DOHH2 (cell line): Measurements from ENCODE around the gene TSGA10.
"Not testable (repeated sequence)": the region's sequence is repeated elsewhere in the genome, so short reads cannot be mapped to it uniquely, and the experiment has no call there.

ENCODE experiments used
- H3F3A ChIP-seq: fragments of 200-600 bp; sonication (generic), shearing (Covaris generic); 2 replicates; pipeline ENCODE4 v1.6.0; 2016; ENCODE audit warnings: antibody characterized with exemption, mild to moderate bottlenecking; ENCODE audit not compliant: control insufficient read depth, insufficient read depth
- H3K27ac ChIP-seq: fragments of 200-600 bp; sonication (generic); 2 replicates; pipeline ENCODE4 v1.5.1; 2014; ENCODE audit warnings: low read depth, mild to moderate bottlenecking, low read length, moderate library complexity
- H3K27me3 ChIP-seq: fragments of 200-600 bp; sonication (generic); 2 replicates; pipeline ENCODE4 v1.6.1; 2014; ENCODE audit warnings: mild to moderate bottlenecking, low read length, mixed read lengths; ENCODE audit not compliant: control insufficient read depth
- H3K36me3 ChIP-seq: fragments of 200-600 bp; sonication (generic); 2 replicates; pipeline ENCODE4 v1.6.1; 2014; ENCODE audit warnings: mild to moderate bottlenecking, low read length, moderate library complexity, mixed read lengths; ENCODE audit not compliant: control insufficient read depth
- H3K4me1 ChIP-seq: fragments of 200-600 bp; sonication (generic); 2 replicates; pipeline ENCODE4 v1.6.1; 2014; ENCODE audit warnings: mild to moderate bottlenecking, low read length, mixed read lengths; ENCODE audit not compliant: control insufficient read depth
- H3K4me2 ChIP-seq: fragments of 200-600 bp; sonication (generic); 2 replicates; pipeline ENCODE4 v1.6.0; 2014; ENCODE audit warnings: mild to moderate bottlenecking, low read length, moderate library complexity
- H3K4me3 ChIP-seq: fragments of 200-600 bp; sonication (generic); 2 replicates; pipeline ENCODE4 v1.5.1; 2014; ENCODE audit warnings: mild to moderate bottlenecking, low read length, mixed read lengths
- H3K79me2 ChIP-seq: fragments of 200-600 bp; sonication (generic); 2 replicates; pipeline ENCODE4 v1.6.1; 2014; ENCODE audit warnings: mild to moderate bottlenecking, low read length, mixed read lengths; ENCODE audit not compliant: control insufficient read depth
- H3K9me2 ChIP-seq: fragments of 200-600 bp; sonication (generic); replicated peaks from 2 replicates; pipeline ENCODE4 v1.6.1; 2014; ENCODE audit warnings: mild to moderate bottlenecking, low read length, mixed read lengths; ENCODE audit not compliant: control insufficient read depth
- H3K9me3 ChIP-seq: fragments of 200-600 bp; sonication (generic); 2 replicates; pipeline ENCODE4 v1.6.1; 2014; ENCODE audit warnings: antibody characterized with exemption, low read length, mixed read lengths; ENCODE audit not compliant: control insufficient read depth, insufficient read depth
- H4K20me1 ChIP-seq: fragments of 200-600 bp; sonication (generic); 2 replicates; pipeline ENCODE4 v1.6.0; 2014; ENCODE audit warnings: low read depth, mild to moderate bottlenecking, antibody characterized with exemption, low read length, moderate library complexity; ENCODE audit not compliant: control insufficient read depth, insufficient read depth
- EZH2phosphoT487 ChIP-seq: fragments of 200-600 bp; sonication (generic); IDR thresholded peaks from 2 replicates; pipeline ENCODE4 v1.6.1; 2017; ENCODE audit warnings: borderline replicate concordance, mild to moderate bottlenecking, antibody characterized with exemption, low read length, moderate library complexity, mixed read lengths
- TF ChIP-seq, protein P1 (sequence below): fragments of 200-600 bp; sonication (generic); IDR thresholded peaks from one replicate; pipeline ENCODE4 v1.5.1; 2014; ENCODE audit warnings: antibody characterized with exemption, mild to moderate bottlenecking, low read depth, low read length; ENCODE audit not compliant: poor library complexity, severe bottlenecking

Gene TSGA10

DNA sequence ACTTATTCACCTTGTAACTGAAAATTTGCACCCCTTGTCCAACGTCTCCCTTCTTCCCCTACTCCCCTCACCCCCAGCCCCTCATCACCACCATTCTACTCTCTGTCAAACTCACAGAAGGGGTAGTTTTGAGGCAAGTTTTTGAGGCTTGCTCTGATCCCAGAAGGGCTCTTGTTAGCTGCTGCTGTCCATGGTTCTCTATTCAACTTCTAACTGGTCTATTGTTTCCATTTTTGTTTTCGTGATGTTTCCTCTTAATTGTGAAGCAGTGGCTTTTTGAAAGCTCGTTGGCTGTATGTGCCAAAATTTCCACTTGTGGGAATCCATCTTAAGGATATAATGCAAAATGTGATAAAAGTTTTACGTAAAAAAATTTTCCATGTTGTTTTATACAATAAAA is 126.2 kb downstream of the TSGA10 start:
- Histone ChIP-seq H3K36me3 (no peaks in the 10 kb centered on the region), H3K4me2 (no peak overlapping the region), H3K4me1 (no peaks in the 10 kb centered on the region), H4K20me1 (no peaks in the 10 kb centered on the region), H3K27me3 (no peaks in the 10 kb centered on the region), H3F3A (no peaks in the 10 kb centered on the region), H3K9me3 (no peaks in the 10 kb centered on the region), H3K79me2 (no peaks in the 10 kb centered on the region), H3K4me3 (no peak overlapping the region), H3K27ac (no peak overlapping the region), H3K9me2 (no peaks in the 10 kb centered on the region)
- TF ChIP-seq EZH2phosphoT487, result no peak
- TF ChIP-seq, protein P1, sequence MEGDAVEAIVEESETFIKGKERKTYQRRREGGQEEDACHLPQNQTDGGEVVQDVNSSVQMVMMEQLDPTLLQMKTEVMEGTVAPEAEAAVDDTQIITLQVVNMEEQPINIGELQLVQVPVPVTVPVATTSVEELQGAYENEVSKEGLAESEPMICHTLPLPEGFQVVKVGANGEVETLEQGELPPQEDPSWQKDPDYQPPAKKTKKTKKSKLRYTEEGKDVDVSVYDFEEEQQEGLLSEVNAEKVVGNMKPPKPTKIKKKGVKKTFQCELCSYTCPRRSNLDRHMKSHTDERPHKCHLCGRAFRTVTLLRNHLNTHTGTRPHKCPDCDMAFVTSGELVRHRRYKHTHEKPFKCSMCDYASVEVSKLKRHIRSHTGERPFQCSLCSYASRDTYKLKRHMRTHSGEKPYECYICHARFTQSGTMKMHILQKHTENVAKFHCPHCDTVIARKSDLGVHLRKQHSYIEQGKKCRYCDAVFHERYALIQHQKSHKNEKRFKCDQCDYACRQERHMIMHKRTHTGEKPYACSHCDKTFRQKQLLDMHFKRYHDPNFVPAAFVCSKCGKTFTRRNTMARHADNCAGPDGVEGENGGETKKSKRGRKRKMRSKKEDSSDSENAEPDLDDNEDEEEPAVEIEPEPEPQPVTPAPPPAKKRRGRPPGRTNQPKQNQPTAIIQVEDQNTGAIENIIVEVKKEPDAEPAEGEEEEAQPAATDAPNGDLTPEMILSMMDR, result no peak

DNA sequence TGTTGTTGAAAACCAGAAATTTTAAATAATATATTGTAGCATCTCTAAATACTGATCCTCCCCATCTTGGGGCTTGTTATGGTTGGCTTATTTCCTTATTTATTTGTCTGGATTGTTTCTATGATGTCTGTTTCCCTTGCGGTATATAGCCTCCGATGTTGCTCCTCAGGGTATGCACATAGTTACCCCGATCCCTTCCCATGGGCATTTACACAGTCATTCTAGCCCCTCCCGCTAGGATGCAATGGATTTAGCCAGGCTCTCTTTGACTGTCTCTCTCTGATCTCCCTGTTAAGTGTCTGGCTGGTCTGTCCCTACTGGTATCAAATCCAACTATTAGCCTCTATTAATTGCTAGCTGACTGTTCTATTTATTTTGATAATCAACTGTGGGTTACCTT is 126.9 kb downstream of the TSGA10 start:
- no peaks in the 10 kb centered on the region for H3K9me2 ChIP-seq
- no peaks in the 10 kb centered on the region for H3K36me3 ChIP-seq
- no peaks in the 10 kb centered on the region for H4K20me1 ChIP-seq
- H3K4me1 ChIP-seq, result no peaks in the 10 kb centered on the region
- no peak overlapping the region for H3K4me2 ChIP-seq
- H3K79me2 ChIP-seq, result no peaks in the 10 kb centered on the region
- H3K27me3 ChIP-seq, result no peaks in the 10 kb centered on the region
- H3K4me3 ChIP-seq, result no peak overlapping the region
- TF ChIP-seq, protein P1, result no peak
- TF ChIP-seq EZH2phosphoT487, result no peak
- H3K9me3 ChIP-seq, result no peaks in the 10 kb centered on the region
- no peak overlapping the region for H3K27ac ChIP-seq
- H3F3A ChIP-seq, result no peaks in the 10 kb centered on the region

DNA sequence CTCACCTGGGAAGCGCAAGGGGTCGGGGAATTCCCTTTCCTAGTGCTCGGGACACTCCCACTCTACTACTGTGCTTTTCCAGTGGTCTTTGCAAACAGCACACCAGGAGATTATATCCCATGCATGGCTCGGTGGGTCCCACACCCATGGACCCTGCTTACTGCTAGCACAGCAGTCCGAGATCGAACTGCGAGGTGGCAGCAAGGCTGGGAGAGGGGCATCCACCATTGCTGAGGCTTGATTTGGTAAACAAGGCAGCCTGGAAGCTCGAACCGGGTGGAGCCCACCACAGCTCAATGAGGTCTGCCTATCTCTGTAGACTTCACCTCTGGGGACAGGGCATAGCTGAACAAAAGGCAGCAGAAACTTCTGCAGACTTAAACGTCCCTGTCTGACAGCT is 154.0 kb downstream of the TSGA10 start:
- TF ChIP-seq EZH2phosphoT487, result no peak
- TF ChIP-seq, protein P1, result no peak
- Histone ChIP-seq H3K79me2 (no peaks in the 10 kb centered on the region), H3K4me2 (no peak overlapping the region), H3K27ac (no peak overlapping the region), H3K4me1 (no peaks in the 10 kb centered on the region), H3K36me3 (no peaks in the 10 kb centered on the region), H4K20me1 (no peaks in the 10 kb centered on the region), H3K4me3 (no peak overlapping the region), H3F3A (no peaks in the 10 kb centered on the region), H3K9me3 (no peaks in the 10 kb centered on the region), H3K27me3 (peaks cover 4% of the 10 kb centered on the region), H3K9me2 (no peaks in the 10 kb centered on the region)

DNA sequence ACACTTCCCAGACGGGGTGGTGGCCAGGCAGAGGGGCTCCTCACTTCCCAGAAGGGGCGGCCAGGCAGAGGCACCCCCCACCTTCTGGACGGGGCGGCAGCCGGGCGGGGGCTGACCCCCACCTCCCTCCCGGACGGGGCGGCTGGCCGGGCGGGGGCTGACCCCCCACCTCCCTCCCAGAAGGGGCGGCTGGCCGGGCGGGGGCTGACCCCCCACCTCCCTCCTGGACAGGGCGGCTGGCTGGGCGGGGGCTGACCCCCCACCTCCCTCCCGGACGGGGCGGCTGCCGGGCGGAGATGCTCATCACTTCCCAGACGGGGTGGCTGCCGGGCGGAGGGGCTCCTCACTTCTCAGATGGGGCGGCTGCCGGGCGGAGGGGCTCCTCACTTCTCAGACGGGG is 166.0 kb downstream of the TSGA10 start:
- H3K79me2 ChIP-seq, H3K36me3 ChIP-seq, H3K27me3 ChIP-seq, H3F3A ChIP-seq, H3K4me2 ChIP-seq, H3K27ac ChIP-seq, H3K4me3 ChIP-seq, H3K4me1 ChIP-seq, H4K20me1 ChIP-seq, H3K9me2 ChIP-seq, H3K9me3 ChIP-seq: not testable (repeated sequence)
